Hepatocyte (in vitro differentiated cells): ENCODE results near the gene COX4I1.

Source experiments
- CTCF ChIP-seq: fragments of 200-600 bp; sonication (generic); IDR thresholded peaks from 2 replicates; pipeline ENCODE4 v1.5.1; 2016; ENCODE audit warnings: antibody characterized with exemption, mild to moderate bottlenecking; ENCODE audit not compliant: poor library complexity
- EZH2 ChIP-seq: fragments of 200-600 bp; sonication (generic); IDR thresholded peaks from 2 replicates; pipeline ENCODE4 v1.6.1; 2016; ENCODE audit warnings: antibody characterized with exemption, mild to moderate bottlenecking, borderline replicate concordance

DNA sequence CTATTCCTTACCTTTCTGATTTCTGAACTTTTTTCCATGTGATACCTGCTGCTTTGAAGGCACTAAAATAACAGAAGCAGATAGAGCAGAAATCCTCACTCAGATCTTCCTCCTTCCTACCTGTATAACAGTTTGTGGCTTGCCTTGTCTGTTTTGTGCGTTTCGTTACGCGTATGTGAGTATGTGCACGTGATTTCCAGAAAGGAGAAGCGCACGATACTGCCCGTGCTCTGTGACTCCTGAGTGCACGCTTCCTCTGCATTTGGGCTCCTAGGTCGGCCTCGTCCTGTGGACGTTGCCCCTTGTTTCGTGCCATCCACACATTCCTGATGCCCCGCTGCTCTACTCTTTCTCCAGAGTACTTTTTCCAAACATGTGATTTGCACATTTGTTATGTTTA is 4.1 kb downstream of the COX4I1 start:
- TF ChIP-seq CTCF (no peak), EZH2 (no peak)
